ENCODE measurements around the gene SEC14L3.

SEC14L3 gene

GRCh38 chr22:30511109-30511508, 39.3 kb upstream of the SEC14L3 start (continued):
- TF ChIP-seq ARNTL (CRISPR knock-in tag; IDR thresholded peaks at IDR 0.05; ENCODE audit: borderline replicate concordance, low read depth) (no peak), SNAI2 (CRISPR knock-in tag; IDR thresholded peaks at IDR 0.05) (no peak)

- ATAC-seq = no peak
- TF ChIP-seq, protein P1, sequence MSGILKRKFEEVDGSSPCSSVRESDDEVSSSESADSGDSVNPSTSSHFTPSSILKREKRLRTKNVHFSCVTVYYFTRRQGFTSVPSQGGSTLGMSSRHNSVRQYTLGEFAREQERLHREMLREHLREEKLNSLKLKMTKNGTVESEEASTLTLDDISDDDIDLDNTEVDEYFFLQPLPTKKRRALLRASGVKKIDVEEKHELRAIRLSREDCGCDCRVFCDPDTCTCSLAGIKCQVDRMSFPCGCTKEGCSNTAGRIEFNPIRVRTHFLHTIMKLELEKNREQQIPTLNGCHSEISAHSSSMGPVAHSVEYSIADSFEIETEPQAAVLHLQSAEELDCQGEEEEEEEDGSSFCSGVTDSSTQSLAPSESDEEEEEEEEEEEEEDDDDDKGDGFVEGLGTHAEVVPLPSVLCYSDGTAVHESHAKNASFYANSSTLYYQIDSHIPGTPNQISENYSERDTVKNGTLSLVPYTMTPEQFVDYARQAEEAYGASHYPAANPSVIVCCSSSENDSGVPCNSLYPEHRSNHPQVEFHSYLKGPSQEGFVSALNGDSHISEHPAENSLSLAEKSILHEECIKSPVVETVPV (CRISPR knock-in tag; IDR thresholded peaks at IDR 0.05) = no peak
- TF ChIP-seq, protein P2, sequence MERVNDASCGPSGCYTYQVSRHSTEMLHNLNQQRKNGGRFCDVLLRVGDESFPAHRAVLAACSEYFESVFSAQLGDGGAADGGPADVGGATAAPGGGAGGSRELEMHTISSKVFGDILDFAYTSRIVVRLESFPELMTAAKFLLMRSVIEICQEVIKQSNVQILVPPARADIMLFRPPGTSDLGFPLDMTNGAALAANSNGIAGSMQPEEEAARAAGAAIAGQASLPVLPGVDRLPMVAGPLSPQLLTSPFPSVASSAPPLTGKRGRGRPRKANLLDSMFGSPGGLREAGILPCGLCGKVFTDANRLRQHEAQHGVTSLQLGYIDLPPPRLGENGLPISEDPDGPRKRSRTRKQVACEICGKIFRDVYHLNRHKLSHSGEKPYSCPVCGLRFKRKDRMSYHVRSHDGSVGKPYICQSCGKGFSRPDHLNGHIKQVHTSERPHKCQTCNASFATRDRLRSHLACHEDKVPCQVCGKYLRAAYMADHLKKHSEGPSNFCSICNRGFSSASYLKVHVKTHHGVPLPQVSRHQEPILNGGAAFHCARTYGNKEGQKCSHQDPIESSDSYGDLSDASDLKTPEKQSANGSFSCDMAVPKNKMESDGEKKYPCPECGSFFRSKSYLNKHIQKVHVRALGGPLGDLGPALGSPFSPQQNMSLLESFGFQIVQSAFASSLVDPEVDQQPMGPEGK (CRISPR knock-in tag; IDR thresholded peaks at IDR 0.05; ENCODE audit: borderline replicate concordance) = no peak
- no peak for TF ChIP-seq TSHZ2 (CRISPR knock-in tag; IDR thresholded peaks at IDR 0.05)
- TF ChIP-seq CSDC2 (CRISPR knock-in tag; IDR thresholded peaks at IDR 0.05) = no peak
- no peak for TF ChIP-seq ZC3H10 (CRISPR knock-in tag; IDR thresholded peaks at IDR 0.05)
- no peak for TF ChIP-seq ZNF8 (CRISPR knock-in tag; IDR thresholded peaks at IDR 0.05)
- TF ChIP-seq, protein P3, sequence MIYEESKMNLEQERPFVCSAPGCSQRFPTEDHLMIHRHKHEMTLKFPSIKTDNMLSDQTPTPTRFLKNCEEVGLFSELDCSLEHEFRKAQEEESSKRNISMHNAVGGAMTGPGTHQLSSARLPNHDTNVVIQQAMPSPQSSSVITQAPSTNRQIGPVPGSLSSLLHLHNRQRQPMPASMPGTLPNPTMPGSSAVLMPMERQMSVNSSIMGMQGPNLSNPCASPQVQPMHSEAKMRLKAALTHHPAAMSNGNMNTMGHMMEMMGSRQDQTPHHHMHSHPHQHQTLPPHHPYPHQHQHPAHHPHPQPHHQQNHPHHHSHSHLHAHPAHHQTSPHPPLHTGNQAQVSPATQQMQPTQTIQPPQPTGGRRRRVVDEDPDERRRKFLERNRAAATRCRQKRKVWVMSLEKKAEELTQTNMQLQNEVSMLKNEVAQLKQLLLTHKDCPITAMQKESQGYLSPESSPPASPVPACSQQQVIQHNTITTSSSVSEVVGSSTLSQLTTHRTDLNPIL (CRISPR knock-in tag; IDR thresholded peaks at IDR 0.05; ENCODE audit: low read depth) = no peak
Observed at GRCh38 chr22:30508216-30508615, 36.4 kb upstream of the SEC14L3 start.

DNA sequence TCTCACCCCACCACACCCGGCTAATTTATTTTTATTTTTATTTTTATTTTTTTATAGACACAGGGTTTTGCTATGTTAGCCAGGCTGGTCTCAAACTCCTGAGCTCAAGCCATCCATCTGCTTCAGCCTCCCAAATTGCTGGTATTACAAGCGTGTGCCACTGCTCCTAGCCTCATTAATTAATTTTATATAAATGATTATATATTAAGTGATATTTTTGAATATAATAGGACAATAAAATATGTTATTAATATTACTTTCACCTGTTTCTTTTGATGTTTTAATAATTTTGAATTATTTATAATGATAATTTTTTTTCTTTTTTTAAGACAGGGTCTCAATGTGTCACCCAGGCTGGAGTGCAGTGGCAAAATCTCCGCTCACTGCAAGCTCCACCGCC, 35.9 kb upstream of the SEC14L3 start:
- TF ChIP-seq BACH2 (CRISPR knock-in tag; IDR thresholded peaks at IDR 0.05; ENCODE audit: borderline replicate concordance) (no peak), POU6F1 (CRISPR knock-in tag; IDR thresholded peaks at IDR 0.05; ENCODE audit: borderline replicate concordance, low read depth) (no peak), ZFP30 (CRISPR knock-in tag; IDR thresholded peaks at IDR 0.05) (no peak), ZNF8 (CRISPR knock-in tag; IDR thresholded peaks at IDR 0.05) (no peak), ZNF565 (CRISPR knock-in tag; conservative IDR thresholded peaks at IDR 0.05; ENCODE audit: low read depth) (no peak)
- TF ChIP-seq, protein P2 (CRISPR knock-in tag; IDR thresholded peaks at IDR 0.05; ENCODE audit: borderline replicate concordance) = no peak
- TF ChIP-seq, protein P3 (CRISPR knock-in tag; IDR thresholded peaks at IDR 0.05; ENCODE audit: low read depth) = no peak
- no peak for ATAC-seq

- TF ChIP-seq ARNTL (CRISPR knock-in tag; IDR thresholded peaks at IDR 0.05; ENCODE audit: borderline replicate concordance, low read depth) = no peak
- no peak; the same call in 2 of the 3 replicates for ATAC-seq
Observed at GRCh38 chr22:30506507-30506968, 34.7 kb upstream of the SEC14L3 start.

All from SK-N-SH treated with all-trans-retinoic acid at 6 μM for 48 hours (cell line).